Measurements from ENCODE around the gene DLG2.

DNA sequence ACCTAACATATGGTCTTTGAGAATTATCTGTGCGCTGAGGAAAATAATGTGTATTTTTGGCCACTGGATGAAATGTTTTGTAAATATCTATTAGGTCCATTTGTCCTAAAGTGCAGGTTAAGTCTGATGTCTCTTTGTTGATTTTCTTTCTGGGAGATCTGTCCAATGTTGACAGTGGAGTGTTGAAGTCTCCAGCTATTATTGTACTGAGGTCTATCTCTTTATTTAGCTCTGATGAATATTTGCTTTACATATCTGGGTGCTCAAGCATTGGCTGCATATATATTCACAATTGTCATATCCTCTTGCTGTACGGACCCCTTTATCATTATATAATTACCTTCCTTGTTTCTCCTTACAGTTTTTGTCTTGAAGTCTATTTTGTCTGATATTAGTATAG is 833.8 kb downstream of the DLG2 start:
- TF ChIP-seq, protein P1, sequence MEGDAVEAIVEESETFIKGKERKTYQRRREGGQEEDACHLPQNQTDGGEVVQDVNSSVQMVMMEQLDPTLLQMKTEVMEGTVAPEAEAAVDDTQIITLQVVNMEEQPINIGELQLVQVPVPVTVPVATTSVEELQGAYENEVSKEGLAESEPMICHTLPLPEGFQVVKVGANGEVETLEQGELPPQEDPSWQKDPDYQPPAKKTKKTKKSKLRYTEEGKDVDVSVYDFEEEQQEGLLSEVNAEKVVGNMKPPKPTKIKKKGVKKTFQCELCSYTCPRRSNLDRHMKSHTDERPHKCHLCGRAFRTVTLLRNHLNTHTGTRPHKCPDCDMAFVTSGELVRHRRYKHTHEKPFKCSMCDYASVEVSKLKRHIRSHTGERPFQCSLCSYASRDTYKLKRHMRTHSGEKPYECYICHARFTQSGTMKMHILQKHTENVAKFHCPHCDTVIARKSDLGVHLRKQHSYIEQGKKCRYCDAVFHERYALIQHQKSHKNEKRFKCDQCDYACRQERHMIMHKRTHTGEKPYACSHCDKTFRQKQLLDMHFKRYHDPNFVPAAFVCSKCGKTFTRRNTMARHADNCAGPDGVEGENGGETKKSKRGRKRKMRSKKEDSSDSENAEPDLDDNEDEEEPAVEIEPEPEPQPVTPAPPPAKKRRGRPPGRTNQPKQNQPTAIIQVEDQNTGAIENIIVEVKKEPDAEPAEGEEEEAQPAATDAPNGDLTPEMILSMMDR (IDR thresholded peaks at IDR 0.05): no peak
- TF ChIP-seq POLR2A (IDR thresholded peaks at IDR 0.05) (no peak), EP300 (IDR thresholded peaks at IDR 0.05) (no peak), POLR2AphosphoS5 (IDR thresholded peaks at IDR 0.05) (no peak)

All from sigmoid colon (tissue), 4 donors.